ENCODE measurements around the gene TAS1R3.

TAS1R3 gene

GRCh38 chr1:1285611-1286311 is 45.3 kb upstream of the TAS1R3 start:
- no peak for DNase-seq (ENCODE audit: low read depth in 2 of 2)
- TF ChIP-seq, protein P1, sequence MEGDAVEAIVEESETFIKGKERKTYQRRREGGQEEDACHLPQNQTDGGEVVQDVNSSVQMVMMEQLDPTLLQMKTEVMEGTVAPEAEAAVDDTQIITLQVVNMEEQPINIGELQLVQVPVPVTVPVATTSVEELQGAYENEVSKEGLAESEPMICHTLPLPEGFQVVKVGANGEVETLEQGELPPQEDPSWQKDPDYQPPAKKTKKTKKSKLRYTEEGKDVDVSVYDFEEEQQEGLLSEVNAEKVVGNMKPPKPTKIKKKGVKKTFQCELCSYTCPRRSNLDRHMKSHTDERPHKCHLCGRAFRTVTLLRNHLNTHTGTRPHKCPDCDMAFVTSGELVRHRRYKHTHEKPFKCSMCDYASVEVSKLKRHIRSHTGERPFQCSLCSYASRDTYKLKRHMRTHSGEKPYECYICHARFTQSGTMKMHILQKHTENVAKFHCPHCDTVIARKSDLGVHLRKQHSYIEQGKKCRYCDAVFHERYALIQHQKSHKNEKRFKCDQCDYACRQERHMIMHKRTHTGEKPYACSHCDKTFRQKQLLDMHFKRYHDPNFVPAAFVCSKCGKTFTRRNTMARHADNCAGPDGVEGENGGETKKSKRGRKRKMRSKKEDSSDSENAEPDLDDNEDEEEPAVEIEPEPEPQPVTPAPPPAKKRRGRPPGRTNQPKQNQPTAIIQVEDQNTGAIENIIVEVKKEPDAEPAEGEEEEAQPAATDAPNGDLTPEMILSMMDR (IDR thresholded peaks at IDR 0.05; ENCODE audit: low read depth, low read length) = no peak
- no peak overlapping the region for H3K4me3 ChIP-seq (replicated peaks in 1 of 2; ENCODE audit: low read depth in 2 of 2, low read length in 2 of 2)

DNA sequence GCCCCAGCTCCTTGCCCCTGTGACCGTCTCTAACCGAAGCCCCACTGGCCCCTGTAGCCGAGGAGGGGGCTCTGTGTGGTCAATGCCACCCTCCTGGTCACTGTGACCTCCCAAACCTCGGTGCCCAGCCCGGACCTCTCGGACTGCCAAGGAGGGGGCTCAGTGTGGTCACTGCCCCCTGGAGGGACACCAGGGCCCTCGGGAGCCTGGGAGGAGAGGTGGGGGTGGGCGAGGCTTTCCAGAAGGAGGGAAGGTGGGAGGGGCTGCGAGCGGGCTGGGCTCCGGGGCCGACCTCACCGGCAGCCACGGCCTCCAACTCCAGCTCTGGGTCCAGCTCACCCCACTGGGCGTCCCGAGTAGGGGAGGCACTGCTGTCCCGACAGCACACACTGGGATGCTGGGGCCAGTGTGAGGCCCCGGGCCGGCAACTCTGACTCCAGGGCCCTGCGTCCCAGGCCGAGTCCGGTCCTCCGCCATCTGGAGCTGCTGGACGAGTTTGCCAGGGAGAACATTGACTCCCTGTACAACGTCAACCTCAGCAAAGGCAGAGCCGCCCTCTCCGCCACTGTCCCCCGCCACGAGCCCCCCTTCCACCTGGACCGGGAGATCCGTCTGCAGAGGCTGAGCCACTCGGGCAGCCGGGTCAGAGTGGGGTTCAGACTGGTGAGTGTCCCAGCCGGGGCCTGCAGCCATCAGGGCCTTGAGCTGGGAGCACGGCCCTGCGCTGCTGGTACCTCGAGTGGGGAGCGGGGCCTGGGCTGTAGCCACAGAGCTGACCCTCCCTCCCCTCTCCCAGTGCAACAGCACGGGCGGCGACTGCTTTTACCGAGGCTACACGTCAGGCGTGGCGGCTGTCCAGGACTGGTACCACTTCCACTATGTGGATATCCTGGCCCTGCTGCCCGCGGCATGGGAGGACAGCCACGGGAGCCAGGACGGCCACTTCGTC is 44.5 kb upstream of the TAS1R3 start:
- TF ChIP-seq, protein P1 (IDR thresholded peaks at IDR 0.05; ENCODE audit: low read depth, low read length) = no peak
- DNase-seq (ENCODE audit: low read depth in 2 of 2) = no peak
- H3K4me3 ChIP-seq (replicated peaks in 1 of 2; ENCODE audit: low read depth in 2 of 2, low read length in 2 of 2) = no peak overlapping the region

DNA sequence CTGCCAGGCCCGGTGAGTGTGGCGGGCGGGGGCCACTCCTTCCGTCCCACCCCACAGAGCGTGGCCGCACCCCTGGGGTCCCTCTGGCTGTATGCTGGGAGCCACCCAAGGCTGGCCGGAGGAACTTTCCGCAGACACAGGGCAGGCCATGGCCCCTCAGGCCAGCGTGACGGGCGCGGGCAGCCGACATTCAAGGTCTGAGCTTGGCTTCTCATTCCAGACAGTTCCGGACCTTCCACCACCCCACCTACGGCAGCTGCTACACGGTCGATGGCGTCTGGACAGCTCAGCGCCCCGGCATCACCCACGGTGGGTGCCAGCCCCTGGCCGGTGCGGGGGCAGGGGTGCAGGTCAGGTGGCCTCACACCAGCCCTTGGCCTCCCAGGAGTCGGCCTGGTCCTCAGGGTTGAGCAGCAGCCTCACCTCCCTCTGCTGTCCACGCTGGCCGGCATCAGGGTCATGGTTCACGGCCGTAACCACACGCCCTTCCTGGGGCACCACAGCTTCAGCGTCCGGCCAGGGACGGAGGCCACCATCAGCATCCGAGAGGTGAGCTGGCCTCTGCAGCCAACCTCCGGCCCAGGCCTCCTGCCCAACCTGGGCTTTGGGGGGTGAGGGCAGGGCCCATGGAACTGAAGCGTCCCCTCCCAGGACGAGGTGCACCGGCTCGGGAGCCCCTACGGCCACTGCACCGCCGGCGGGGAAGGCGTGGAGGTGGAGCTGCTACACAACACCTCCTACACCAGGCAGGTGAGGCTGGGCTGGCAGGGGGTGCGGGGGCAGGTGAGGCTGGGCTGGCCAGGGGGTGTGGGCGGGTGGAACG is 43.6 kb upstream of the TAS1R3 start:
- DNase-seq (ENCODE audit: low read depth in 2 of 2) = no peak
- no peak overlapping the region for H3K4me3 ChIP-seq (replicated peaks in 1 of 2; ENCODE audit: low read depth in 2 of 2, low read length in 2 of 2)
- TF ChIP-seq, protein P1 (IDR thresholded peaks at IDR 0.05; ENCODE audit: low read depth, low read length) = no peak

GRCh38 chr1:1290238-1290731 is 40.8 kb upstream of the TAS1R3 start:
- TF ChIP-seq, protein P1 (IDR thresholded peaks at IDR 0.05; ENCODE audit: low read depth, low read length) = peak; percentile 70
- no peak overlapping the region for H3K4me3 ChIP-seq (replicated peaks in 1 of 2; ENCODE audit: low read depth in 2 of 2, low read length in 2 of 2)
- DNase-seq (ENCODE audit: low read depth in 2 of 2) = peak in 1 of 2 donors; percentile 66

- TF ChIP-seq, protein P1 (IDR thresholded peaks at IDR 0.05; ENCODE audit: low read depth, low read length) = no peak
- no peak for DNase-seq (ENCODE audit: low read depth in 2 of 2)
- no peak overlapping the region for H3K4me3 ChIP-seq (replicated peaks in 1 of 2; ENCODE audit: low read depth in 2 of 2, low read length in 2 of 2)
Measured at GRCh38 chr1:1291023-1291528, 40.0 kb upstream of the TAS1R3 start.
